PFSK-1 (cell line): ENCODE measurements around the gene ADORA2B.

Experiments
- FOXP2 ChIP-seq: optimal IDR thresholded peaks from 2 replicates; pipeline ENCODE3; 2011; ENCODE audit warnings: borderline replicate concordance, control low read depth, inconsistent platforms; ENCODE audit not compliant: insufficient read depth; ENCODE audit errors: extremely low read length, extremely low read depth
- POLR2AphosphoS5 ChIP-seq: IDR thresholded peaks from 2 replicates; pipeline ENCODE4 v1.6.1; 2012; ENCODE audit warnings: low read depth, mild to moderate bottlenecking, control low read depth, low read length, moderate library complexity
- SIN3A ChIP-seq: IDR thresholded peaks from 2 replicates; pipeline ENCODE4 v1.6.1; 2012; ENCODE audit warnings: mild to moderate bottlenecking, low read length, moderate library complexity, borderline replicate concordance; ENCODE audit not compliant: insufficient read depth
- TAF1 ChIP-seq: IDR thresholded peaks from 2 replicates; pipeline ENCODE4 v1.6.1; 2012; ENCODE audit warnings: low read length, control low read depth, borderline replicate concordance; ENCODE audit not compliant: insufficient read depth
- TF ChIP-seq, protein P1 (sequence below), 2 experiments: IDR thresholded peaks; 2 replicates each; pipeline versions ENCODE4 v1.6.1 to v1.8.0; 2011 to 2012; ENCODE audit warnings: low read depth in 2 of 2, low read length in 2 of 2, control low read depth in 1 of 2, inconsistent platforms in 1 of 2, mild to moderate bottlenecking in 1 of 2, moderate library complexity in 1 of 2; ENCODE audit not compliant: insufficient read depth in 1 of 2

The ADORA2B gene

DNA sequence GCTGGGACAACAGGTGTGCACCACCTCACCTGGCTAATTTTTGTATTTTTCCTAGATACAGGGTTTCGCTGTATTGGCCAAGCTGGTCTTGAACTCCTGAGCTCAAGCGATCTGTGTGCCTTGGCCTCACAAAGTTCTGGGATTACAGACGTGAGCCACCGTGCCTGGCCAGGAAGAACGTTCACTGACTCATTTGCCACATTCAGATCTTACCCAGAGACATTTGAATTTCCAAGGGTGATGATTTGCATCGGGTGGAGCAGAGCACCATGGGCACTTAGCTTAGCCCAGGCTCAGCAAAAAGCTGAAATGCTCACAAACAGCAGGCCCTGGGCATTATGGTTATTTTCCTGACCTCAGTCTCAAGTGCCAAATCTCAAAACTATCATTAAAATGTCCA is 14.5 kb upstream of the ADORA2B start:
- no peak for TF ChIP-seq SIN3A
- TF ChIP-seq POLR2AphosphoS5 = no peak

DNA sequence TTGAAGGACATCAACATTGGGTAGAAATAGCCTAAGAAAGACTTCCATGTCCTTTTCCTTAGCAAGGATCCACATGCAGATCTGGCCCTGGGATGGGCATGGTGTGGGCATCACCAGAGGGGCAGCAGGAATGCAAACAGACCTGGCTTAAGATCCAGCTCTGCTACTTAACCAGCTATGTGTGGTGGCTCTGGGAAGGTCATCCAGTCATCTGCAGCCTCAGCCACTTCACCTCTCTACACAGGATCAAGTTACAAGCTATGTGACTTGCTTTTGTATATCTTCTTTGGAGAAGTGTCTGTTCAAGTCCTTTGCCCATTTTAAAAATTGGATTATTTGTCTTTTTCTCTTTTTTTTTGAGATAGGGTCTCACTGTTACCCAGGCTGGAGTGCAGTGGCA is 13.5 kb upstream of the ADORA2B start:
- no peak for TF ChIP-seq SIN3A
- TF ChIP-seq, protein P1, sequence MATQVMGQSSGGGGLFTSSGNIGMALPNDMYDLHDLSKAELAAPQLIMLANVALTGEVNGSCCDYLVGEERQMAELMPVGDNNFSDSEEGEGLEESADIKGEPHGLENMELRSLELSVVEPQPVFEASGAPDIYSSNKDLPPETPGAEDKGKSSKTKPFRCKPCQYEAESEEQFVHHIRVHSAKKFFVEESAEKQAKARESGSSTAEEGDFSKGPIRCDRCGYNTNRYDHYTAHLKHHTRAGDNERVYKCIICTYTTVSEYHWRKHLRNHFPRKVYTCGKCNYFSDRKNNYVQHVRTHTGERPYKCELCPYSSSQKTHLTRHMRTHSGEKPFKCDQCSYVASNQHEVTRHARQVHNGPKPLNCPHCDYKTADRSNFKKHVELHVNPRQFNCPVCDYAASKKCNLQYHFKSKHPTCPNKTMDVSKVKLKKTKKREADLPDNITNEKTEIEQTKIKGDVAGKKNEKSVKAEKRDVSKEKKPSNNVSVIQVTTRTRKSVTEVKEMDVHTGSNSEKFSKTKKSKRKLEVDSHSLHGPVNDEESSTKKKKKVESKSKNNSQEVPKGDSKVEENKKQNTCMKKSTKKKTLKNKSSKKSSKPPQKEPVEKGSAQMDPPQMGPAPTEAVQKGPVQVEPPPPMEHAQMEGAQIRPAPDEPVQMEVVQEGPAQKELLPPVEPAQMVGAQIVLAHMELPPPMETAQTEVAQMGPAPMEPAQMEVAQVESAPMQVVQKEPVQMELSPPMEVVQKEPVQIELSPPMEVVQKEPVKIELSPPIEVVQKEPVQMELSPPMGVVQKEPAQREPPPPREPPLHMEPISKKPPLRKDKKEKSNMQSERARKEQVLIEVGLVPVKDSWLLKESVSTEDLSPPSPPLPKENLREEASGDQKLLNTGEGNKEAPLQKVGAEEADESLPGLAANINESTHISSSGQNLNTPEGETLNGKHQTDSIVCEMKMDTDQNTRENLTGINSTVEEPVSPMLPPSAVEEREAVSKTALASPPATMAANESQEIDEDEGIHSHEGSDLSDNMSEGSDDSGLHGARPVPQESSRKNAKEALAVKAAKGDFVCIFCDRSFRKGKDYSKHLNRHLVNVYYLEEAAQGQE (IDR thresholded peaks at IDR 0.05; ENCODE audit: insufficient read depth in 1 of 2, low read depth in 2 of 2, low read length in 2 of 2) = no peak
- no peak for TF ChIP-seq TAF1
- no peak for TF ChIP-seq FOXP2

DNA sequence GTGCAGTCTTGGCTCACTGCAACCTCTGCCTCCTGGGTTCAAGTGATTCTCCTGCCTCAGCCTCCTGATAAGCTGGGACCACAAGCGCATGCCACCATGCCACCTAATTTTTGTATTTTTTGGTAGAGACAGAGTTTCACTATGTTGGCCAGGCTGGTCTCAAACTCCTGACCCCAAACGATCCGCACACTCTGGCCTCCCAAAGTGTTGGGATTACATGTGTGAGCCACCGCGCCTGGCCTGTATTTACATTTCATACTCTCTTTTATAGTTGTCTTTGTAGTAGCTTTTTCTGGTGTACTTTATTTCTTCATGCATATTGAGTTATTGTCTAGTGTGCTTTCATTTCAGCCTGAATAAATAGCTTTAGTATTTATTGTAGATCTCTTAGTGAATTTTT is 10.1 kb upstream of the ADORA2B start:
- TF ChIP-seq, protein P1 (IDR thresholded peaks at IDR 0.05; ENCODE audit: insufficient read depth in 1 of 2, low read depth in 2 of 2, low read length in 2 of 2) = no peak
- no peak for TF ChIP-seq TAF1

DNA sequence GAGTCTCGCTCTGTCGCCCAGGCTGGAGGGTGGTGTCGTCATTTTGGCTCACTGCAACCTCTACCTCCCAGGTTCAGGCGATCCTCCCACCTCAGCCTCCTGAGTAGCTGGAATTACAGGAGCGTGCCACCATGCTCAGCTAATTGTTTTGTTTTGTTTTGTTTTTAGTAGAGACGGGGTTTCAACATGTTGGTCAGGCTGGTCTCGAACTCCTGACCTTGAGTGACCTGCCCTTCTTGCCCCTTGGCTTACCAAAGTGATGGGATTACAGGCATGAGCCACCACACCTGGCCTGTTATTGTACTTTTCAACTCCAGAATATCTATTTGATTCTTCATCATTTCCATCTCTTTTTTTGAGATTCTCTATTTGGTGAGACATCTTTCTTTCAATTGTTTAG is 9.0 kb upstream of the ADORA2B start:
- TF ChIP-seq POLR2AphosphoS5 = no peak
- TF ChIP-seq TAF1 = no peak
- TF ChIP-seq, protein P1 (IDR thresholded peaks at IDR 0.05; ENCODE audit: insufficient read depth in 1 of 2, low read depth in 2 of 2, low read length in 2 of 2) = no peak
- TF ChIP-seq FOXP2 = no peak
- TF ChIP-seq SIN3A = no peak

DNA sequence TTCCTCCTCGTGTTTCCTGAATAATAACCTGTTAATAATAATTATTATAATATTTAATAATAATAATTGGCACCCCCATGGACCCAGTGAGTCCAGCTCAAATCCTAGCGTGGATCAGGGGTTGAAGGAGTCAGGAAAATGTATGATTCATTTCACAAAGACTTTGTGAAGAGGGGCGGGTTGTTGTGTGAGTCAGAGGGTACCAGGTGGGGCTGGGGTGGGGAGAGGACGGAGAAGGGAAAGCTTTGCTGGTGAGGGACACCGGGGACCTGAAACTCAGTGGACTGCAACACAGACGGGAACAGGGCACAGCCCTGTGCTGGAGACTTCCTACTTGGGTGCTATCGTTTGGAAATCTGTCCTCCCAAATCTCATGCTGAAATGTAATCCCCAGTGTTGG is 3.1 kb upstream of the ADORA2B start:
- TF ChIP-seq SIN3A = no peak
- no peak for TF ChIP-seq FOXP2
- TF ChIP-seq, protein P1 (IDR thresholded peaks at IDR 0.05; ENCODE audit: insufficient read depth in 1 of 2, low read depth in 2 of 2, low read length in 2 of 2) = no peak
- TF ChIP-seq POLR2AphosphoS5 = no peak
- no peak for TF ChIP-seq TAF1
